HG02870 (cell line): ENCODE results near the gene PTPRD.

Experiments
- ATAC-seq: cut with Tn5 transposase; IDR thresholded peaks from one replicate; pipeline ENCODE4 v1.9.1; 2021; ENCODE audit warnings: mild to moderate bottlenecking, moderate library complexity; ENCODE audit not compliant: unreplicated experiment

PTPRD gene

DNA sequence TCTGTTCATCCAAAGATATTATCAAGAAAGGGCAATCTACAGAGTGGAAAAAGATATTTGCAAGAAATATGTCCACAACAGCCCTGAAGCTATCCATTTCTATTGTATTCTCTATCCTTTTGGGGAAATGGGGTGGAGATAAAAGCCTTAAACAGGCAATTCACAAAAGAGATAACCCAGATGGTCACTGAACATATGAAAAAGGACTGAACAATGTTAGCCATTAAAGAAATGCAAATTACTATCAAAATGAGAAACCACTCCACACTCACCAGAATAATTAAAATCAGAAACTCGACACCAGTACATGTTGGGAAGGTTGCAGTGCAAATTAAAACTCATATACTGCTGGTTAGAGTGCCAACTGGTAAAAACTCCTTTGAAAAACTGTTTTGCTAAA, 1858.1 kb downstream of the PTPRD start:
- ATAC-seq, result no peak

DNA sequence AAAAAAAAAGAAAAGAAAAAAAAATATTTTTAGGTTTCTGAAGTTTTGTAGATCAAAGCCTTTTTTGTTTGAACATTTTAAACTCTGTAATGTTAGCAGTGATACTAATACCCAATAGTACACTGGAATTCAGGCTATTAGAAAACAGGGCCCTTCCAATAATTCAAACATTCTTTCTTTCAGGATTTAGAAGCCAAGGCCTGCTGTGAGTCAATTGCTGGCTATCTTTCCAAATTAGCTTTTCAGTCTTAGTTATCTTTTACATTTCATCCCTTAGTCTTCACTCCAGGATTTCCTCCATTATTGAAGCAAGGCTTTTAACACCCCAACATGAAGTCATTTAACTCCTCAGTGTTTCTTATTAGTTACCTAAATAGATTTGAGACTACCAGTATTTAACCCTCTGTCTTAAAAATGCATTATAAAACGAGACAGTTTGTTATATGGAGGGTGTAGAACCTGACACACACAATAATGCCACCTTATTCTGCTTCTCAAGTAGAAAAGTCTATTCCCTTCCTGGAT, 1861.3 kb downstream of the PTPRD start:
- no peak for ATAC-seq

DNA sequence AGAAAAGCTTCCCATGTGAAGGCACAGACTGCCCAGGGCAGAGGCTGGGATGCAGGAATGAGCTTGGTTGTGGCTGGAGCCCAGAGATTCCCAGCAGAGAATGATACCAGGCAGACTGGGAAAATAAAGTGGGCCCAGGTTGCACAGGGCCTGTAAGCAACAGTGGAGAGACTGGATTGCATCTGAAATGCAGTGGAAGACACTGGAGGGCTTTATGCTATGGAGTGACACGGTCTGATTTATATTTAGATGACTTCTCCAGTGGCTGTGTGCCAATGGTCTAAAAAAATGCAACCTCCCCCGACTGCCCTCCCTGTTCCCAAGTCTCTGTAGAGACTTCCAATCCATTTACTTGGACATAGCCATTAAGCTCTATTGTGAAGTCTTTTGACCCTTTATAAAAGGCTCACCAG, 1862.2 kb downstream of the PTPRD start:
- no peak for ATAC-seq

DNA sequence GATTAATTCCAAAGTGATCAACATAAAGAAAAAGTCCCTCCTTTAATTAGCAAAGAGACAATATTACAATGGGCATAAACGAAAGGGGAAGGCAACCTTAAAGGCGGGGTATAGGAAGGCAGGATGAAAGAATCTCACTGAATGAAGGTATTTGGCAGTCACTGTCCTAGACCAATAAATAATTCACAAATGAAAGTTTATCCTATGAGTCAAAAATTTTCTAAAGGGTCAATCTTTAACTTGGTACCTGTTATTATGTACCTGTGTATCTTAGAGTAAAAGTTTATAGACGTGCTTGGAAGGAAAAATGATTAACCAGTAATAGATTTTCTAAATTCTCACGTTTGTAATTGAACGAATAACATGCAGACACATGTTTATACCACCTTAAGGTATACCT, 1867.5 kb downstream of the PTPRD start:
- ATAC-seq, result no peak

DNA sequence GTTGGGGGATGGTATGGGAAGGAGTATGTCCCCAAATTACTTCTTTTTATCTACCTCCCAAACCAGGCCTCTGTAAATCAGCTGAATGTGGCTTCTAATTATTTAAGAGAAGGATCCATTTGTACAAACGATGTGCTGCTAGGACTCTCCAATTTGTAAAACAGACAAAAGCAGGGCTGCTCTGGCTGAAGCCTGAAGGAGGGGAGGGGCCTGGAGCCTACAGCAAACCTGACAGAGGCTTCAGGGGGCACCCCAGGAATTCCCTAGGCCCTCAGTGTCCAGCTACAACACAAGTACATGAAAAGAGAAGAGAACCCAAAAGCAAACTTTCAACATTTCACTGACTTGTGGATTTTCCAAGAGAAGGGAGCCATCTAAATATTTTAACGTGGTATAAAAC, 1873.9 kb downstream of the PTPRD start:
- no peak for ATAC-seq

DNA sequence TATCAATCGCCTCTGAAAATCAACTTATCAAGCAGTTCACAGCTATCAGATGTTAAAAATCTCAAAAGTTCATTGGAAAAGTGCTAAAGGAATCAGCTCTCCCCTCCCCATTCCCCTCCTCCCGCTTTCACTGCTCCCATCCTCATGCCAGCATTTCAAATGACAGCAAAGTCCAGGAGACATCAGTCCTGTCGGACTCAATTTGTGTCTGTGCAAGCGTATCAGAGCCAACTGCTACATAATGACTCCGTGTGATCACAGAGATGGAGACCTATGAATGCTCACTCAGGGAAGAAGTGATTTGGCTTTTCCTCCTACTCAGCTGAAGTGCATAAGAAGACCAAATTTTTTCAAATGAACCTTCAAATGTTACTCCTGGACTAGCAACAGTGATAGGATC, 1876.0 kb downstream of the PTPRD start:
- ATAC-seq, result no peak

DNA sequence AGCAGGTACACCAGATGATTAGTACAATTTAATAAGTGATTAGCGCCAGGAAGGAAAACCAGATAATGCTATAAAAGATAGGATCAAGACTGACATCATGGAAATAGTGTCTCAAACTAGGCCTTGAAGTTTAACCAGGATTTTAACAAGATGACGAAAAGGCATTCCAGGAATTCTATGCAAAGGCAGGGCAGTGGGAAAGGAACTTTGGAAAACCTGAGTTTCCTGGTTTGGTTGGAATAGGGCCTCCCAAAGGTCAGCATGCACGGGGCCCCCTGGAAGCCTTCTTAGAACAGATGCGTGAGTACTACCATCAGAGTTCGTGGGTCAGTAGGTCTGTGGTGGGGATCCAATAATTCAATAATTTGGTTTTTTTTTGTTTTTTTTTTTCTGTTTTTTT, 1878.0 kb downstream of the PTPRD start:
- ATAC-seq, result no peak

DNA sequence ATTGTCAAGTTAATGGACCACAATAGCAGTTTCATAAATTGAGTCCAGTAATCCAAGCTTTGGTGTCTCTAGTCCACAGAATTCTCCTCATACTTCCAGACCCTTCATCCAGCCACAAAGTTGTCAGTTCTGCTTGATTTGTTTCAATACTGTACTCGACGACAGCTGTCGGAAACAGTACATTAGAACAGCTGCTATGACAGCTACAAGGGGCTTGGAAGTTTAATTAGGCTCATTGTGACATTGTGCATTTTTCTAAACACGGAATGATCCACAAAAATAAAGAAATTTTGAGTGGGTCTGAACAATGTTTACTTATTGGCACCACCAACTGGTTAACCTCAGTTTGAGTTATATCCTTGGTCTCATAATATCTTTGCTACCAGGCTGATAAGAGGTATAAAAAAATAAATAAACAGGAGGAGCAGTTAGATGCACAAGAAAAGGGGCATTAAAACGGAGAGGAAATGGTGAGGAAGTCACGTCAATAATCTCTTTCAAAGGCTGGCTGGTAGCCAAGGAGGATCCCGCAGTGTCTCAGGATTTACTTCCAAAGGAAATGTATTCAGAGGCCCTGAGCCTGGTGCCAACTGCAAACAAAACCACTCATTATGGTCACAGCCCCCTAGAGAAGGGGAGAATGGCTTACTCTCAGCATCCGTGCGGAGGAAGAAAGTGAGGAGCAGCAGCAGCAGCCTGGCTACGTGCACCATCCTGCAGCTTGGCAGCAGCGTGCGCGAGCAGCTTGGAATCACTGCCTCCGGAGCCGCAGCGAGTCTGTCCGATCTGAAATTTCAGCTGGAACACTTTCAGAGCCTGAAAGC, 1879.5 kb downstream of the PTPRD start:
- no peak for ATAC-seq

DNA sequence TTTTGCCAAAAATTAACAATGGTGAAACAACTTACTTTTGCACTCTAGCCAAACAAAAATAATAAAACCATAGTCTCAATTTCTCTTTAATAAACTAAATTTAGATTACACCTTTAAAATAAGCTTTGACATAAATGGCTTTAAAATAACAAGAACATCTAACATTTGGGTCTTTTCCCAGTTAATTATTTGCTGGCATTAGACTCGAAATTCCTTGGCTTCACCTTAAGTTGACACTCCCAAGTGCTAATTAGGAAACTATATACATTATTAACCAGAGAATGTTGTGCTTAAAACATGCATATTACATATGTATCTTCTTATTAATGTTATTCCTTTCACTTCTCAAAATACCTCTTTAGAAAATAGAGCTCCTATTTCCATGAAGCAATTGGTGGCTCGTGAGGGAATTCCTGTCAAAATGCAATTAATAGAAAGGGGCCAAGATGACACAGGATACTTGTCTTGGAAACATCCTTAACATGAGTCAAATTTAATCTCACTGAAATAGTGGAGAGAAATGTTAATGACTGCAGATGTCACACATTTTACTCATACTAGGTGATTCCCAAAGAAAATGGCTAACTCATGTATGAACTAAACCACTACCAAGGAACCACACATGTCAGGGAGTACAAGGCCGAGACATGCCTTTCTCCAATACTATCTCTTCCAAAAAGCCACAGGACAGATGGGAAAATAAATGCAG, 1880.3 kb downstream of the PTPRD start:
- no peak for ATAC-seq

DNA sequence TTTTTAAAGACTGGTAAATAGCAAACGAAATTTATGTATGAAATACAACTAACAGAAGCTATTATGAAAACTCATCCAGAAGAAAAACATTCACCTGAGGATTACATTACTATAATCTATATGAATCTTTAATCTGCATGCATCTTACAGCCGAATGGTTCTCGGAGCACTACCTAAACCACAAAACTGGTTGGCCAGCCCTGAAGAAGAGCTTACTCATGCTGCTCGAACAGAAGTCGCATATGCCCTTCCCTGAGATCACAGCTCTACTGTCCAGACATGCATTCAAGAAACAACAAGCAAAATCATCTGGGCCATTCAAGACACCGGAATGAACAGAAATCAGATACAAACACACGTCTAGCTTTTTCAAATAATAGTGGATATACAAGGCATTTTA, 1882.2 kb downstream of the PTPRD start:
- ATAC-seq, result no peak

DNA sequence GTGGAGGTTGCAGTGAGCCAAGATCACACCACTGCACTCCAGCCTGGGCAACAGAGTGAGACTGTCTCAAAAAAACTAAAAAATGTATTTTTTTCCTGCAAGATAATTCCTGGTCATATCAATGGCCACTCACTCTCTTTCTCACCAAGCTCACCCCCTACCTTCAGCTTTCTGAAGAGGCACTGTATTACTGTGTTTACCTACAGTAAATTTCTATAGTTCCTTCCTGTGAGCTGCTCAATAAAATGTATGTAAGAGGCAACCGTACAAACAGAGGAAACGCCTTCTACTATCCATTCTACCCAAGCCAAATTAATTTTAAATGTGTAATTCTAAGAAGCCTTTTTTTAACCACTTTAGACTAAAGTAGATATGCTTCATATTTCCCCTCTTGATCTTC, 1883.9 kb downstream of the PTPRD start:
- ATAC-seq, result no peak

DNA sequence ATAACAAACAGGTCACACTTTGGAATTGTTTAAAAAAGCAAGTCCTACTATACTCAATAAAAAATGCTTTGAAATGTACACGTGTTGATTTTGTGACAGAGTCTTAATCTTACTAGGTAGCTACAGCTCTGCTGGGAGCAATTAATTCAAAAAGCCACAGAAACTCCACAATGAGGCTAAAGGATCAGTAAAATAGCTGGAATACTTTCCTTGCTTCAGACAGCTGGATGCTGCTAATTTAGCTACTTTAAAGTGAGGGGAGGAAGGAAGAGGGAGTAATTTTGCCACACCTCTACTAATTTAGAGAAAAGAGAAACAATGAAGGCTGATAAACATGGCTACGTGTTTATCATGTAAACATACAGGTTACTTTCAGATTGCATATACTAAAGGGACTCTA, 1885.6 kb downstream of the PTPRD start:
- ATAC-seq, result no peak

DNA sequence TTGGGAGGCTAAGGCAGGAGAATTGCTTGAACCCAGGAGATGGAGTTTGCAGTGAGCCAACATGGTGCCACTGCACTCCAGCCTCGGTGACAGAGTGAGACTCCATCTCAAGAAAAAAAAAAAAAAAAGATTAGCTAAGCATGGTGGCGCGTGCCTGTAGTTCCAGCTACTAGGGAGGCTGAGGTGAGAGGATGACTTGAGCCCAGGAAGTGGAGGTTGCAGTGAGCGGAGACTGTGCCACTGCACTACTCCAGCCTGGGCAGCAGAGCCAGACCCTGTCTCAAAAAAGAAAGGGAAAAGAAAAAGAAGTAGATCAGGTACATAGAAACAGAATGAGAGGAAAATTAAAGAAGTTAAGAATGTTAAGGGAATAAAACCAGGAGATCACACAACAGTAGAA, 1886.1 kb downstream of the PTPRD start:
- ATAC-seq, result no peak

DNA sequence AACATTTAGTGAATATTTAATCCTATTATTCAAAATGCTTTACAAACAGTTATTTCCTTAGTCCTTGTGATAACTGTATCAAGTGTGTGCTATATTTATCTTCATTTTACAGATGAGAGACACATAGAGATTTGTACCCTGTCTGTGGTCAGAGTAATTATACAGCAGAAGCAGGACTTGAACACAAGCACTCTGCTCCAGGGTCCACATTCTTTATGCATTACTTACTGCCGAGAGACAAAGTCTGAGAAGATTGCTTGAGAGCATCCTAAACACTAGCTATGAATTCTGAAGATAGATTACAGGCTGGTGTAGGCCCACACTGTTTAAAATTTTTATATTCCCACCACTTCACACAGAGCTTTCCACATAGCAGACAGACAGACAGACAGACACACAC, 1887.2 kb downstream of the PTPRD start:
- no peak for ATAC-seq

DNA sequence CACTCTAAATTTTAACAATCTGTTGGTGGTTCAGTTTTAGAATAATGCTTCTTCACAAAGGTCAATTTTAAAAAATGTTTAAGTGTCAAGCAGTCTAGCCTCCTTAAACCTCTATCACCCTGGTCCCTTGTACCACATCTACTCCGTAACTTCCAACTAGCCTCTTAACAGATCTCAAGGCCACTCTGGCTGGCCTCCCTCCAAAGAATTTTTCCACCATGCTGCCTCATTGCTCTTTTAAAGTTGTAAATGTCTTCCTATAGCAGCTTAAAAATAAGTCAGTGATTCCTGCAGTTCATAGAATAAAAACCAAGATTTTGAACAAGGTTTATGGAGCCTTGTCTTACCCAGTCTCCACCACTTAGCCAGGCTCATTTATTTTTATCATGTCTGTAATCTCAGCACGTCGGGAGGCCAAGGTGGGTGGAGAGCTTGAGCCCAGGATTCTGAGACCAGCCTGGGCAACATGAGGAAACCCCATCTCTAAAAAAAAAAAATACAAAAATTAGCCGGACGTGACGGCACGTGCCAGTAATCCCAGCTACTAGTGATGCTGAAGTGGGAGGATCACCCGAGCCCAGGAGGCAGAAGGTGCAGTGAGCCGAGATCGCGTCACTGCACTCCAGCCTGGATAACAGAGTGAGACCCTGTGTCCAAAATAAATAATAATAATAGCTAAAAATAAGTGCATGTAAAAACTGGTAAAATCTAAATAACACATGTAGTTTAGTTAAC, 1888.4 kb downstream of the PTPRD start:
- ATAC-seq, result no peak

DNA sequence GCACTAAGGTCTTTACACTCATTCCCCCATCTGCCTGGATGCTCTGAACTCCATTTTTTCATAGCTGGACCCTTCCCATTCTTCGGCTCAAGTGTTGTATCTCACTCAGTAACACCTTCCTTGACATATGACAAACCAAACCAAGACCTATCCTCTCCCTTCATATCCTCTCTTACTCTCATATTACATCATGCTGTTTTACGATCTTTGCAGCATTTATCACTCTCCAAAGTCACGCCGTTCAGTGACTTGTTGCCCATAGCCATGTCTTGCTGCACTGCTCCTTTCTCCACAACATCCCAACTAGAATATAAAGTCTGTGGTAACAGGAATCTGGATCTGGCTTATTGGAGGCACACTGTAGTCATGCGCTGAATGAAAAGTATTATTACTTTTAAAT, 1889.6 kb downstream of the PTPRD start:
- no peak for ATAC-seq

DNA sequence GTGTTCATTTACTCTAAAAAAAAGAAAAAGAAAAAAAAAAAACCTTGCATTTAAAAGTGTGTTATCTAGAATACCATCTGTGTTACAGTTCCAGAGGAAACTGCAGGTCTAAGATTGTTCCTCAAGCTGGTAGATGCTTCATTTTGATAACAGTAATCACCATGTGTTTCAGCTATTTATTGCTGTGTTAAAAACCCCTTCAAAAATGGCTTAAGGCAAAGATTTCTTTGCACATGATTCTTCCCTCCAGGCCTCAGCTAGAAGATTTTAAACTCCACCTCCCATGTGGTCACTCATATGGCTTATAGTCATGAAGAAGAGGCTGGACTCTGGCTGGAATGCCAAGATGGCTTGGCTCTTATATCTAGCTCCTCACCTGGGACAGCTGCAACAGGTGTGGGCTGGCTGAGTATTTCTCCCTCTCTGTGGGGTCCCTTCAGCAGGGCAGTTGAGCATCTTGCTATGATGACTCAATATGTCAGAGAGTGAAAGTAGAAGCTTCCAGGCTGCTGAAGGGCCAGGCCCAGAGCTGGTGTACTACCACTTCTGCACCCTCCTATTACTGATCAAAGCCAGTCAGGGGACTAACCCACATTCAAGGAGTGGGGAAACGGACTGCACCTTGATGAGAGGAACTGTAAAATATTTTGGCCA, 1892.8 kb downstream of the PTPRD start:
- no peak for ATAC-seq

DNA sequence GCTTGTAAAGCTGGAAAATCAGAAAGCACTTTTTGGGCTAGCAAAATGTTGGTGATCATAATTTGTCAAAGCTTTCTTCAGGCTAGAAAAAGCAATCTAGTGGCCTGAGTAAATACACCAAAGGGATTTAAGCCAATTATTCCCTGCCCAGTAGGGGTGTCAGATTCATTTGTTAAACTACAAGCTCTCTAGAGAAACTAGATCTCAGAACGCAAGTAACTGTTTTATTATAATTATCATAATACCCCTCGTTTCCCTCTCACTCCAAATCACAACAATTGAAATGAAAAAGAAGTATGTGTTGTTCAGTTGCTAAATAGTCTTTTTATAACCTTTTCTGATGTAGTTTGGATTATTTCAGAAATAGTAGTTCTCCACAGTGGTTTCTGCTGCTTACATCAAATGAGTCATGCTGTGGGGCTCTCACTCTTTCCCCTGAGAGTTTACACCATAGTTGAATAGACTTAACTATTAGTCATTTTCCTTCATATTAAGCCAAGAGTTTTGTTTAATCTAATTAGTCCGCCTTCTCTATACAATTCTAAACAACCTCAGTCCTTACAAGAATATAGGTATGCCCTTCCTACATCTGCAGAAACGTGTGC, 1894.6 kb downstream of the PTPRD start:
- ATAC-seq, result no peak

DNA sequence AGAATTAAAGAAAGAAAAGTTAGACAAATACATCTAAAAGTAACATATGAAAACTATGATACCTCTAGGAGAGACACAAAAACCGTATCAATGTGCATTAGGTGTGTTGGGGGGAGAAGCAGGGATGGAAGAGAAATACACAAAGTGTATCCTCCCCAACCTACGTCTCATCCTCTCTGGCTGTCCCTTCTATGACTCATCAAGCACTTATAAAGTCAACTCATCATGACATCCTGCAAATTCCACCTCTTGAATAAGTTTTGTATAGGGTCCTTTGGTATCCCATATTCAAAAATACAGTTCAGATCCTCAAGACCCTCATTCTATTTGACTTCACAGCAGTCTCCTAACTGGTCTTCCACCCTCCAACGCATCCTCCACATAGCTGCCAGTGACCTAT, 1895.7 kb downstream of the PTPRD start:
- ATAC-seq, result no peak

DNA sequence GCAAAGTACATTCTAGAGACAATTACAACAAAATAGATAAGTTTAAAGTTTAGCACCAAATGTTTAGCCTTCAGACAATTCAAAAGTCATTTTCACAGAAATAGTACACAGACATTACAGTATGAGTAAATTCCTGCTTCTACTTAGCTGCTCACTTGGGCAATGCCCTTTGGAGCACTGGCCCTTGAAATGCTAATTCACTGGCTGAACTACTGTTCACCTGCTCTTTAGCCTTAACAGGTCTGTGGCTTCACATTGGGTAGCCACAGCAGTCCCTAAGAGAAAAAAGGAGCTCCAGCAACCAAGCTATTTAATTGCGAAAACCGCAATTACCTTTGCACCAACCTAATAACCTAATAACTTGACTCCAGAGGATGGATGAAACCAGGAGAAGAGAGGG, 1897.0 kb downstream of the PTPRD start:
- ATAC-seq, result no peak

DNA sequence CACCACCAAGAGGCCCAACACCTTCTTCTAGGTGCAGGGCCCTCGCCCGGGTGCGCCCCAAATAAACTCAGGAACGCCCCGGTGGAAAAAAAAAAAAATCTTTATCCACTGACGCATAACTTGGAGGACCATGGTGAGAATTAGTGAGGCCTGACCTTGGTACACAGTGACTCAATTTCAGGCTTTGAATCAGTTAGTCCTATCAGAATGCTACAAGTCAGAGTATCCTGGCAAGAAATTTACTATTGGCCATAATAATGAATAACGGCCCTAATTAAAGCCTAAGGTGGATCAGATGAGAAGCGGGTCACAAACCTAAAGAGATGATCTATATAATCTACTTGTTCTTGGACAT, 1899.0 kb downstream of the PTPRD start:
- ATAC-seq, result no peak
